ENCODE data around the gene TMPRSS9. TPM values are rescaled to one million over a fixed set of nuclear protein-coding genes. Genes with fewer than 3 reads are reported as not detected.

TMPRSS9 gene
- polyA plus RNA-seq, 1 donor from 2014 or later = not detected

DNA sequence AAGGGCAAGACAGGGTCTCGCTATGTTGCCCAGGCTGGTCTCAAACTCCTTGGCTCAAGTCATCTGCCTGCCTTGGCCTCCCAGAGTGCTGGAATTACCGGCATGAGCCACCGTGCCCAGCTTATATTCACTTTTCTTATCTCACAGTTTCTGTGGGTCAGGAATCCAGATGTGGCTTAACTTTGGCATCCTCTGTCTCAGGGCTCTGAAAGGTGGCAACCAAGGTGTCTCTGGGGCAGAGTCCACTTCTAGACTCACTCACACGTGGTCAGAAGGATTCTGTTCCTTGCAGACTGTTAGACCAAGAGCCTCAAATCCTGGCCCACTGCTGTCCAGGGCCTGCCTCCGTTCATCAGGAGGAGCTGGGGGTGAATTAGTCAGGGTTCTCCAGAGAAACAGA lies 104.3 kb downstream of the TMPRSS9 start:
- Histone ChIP-seq H3K4me2 (ENCODE audit: low read length) (no peak overlapping the region), H3K9ac (ENCODE audit: low read length) (no peak overlapping the region), H3K27me3 (ENCODE audit: insufficient read depth, low read depth, low read length) (peaks cover 19% of the 10 kb centered on the region), H3K79me2 (replicated peaks; ENCODE audit: insufficient read depth, low read length) (no peaks in the 10 kb centered on the region), H3K9me3 (ENCODE audit: low read length) (no peaks in the 10 kb centered on the region), H3K4me3 (ENCODE audit: low read length) (no peak overlapping the region), H2AFZ (ENCODE audit: low read depth, low read length) (no peak overlapping the region), H3F3A (ENCODE audit: insufficient read depth, low read length, poor library complexity, severe bottlenecking) (no peaks in the 10 kb centered on the region), H3K9me2 (ENCODE audit: insufficient read depth, low read length) (no peaks in the 10 kb centered on the region), H3K36me3 (ENCODE audit: insufficient read depth, low read length) (no peaks in the 10 kb centered on the region), H4K20me1 (ENCODE audit: insufficient read depth) (no peaks in the 10 kb centered on the region), H3K27ac (ENCODE audit: low read length) (no peak overlapping the region)
- TF ChIP-seq POLR2AphosphoS5 (IDR thresholded peaks at IDR 0.05) (no peak), REST (IDR thresholded peaks at IDR 0.05; ENCODE audit: borderline replicate concordance) (no peak)
- TF ChIP-seq, protein P1, sequence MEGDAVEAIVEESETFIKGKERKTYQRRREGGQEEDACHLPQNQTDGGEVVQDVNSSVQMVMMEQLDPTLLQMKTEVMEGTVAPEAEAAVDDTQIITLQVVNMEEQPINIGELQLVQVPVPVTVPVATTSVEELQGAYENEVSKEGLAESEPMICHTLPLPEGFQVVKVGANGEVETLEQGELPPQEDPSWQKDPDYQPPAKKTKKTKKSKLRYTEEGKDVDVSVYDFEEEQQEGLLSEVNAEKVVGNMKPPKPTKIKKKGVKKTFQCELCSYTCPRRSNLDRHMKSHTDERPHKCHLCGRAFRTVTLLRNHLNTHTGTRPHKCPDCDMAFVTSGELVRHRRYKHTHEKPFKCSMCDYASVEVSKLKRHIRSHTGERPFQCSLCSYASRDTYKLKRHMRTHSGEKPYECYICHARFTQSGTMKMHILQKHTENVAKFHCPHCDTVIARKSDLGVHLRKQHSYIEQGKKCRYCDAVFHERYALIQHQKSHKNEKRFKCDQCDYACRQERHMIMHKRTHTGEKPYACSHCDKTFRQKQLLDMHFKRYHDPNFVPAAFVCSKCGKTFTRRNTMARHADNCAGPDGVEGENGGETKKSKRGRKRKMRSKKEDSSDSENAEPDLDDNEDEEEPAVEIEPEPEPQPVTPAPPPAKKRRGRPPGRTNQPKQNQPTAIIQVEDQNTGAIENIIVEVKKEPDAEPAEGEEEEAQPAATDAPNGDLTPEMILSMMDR (IDR thresholded peaks at IDR 0.05; ENCODE audit: poor library complexity, severe bottlenecking) = no peak

- Histone ChIP-seq H4K20me1 (ENCODE audit: insufficient read depth) (no peaks in the 10 kb centered on the region), H3K79me2 (replicated peaks; ENCODE audit: insufficient read depth, low read length) (no peaks in the 10 kb centered on the region), H3K36me3 (ENCODE audit: insufficient read depth, low read length) (no peaks in the 10 kb centered on the region), H3K9me2 (ENCODE audit: insufficient read depth, low read length) (no peaks in the 10 kb centered on the region), H3F3A (ENCODE audit: insufficient read depth, low read length, poor library complexity, severe bottlenecking) (no peaks in the 10 kb centered on the region), H3K9me3 (ENCODE audit: low read length) (no peaks in the 10 kb centered on the region), H3K27ac (ENCODE audit: low read length) (no peak overlapping the region), H2AFZ (ENCODE audit: low read depth, low read length) (no peak overlapping the region), H3K9ac (ENCODE audit: low read length) (no peak overlapping the region), H3K27me3 (ENCODE audit: insufficient read depth, low read depth, low read length) (no peaks in the 10 kb centered on the region), H3K4me3 (ENCODE audit: low read length) (no peak overlapping the region), H3K4me2 (ENCODE audit: low read length) (no peak overlapping the region)
- TF ChIP-seq RAD21 (conservative IDR thresholded peaks at IDR 0.05) = no peak
- no peak for TF ChIP-seq MXI1 (conservative IDR thresholded peaks at IDR 0.05; ENCODE audit: poor library complexity, severe bottlenecking)
- no peak for TF ChIP-seq POLR2AphosphoS5 (IDR thresholded peaks at IDR 0.05)
- no peak for TF ChIP-seq TAF1 (IDR thresholded peaks at IDR 0.05; ENCODE audit: low read depth)
- no peak for TF ChIP-seq EZH2 (IDR thresholded peaks at IDR 0.05; ENCODE audit: borderline replicate concordance, insufficient read depth, low read length, poor library complexity, severe bottlenecking)
- TF ChIP-seq SMC3 (conservative IDR thresholded peaks at IDR 0.05; ENCODE audit: poor library complexity) = no peak
- TF ChIP-seq, protein P1 (IDR thresholded peaks at IDR 0.05; ENCODE audit: poor library complexity, severe bottlenecking) = no peak
- TF ChIP-seq EP300 (conservative IDR thresholded peaks at IDR 0.05; ENCODE audit: poor library complexity, severe bottlenecking) = no peak
- TF ChIP-seq REST (IDR thresholded peaks at IDR 0.05; ENCODE audit: borderline replicate concordance) = no peak
Measured at GRCh38 chr19:2468596-2468995, 108.5 kb downstream of the TMPRSS9 start.

Data from neural cell (in vitro differentiated cells).